Activated CD8-positive, alpha-beta memory T cell treated with anti-CD3 and anti-CD28 coated beads, Interleukin-2, amount 50 U/mL, for 1 hour (primary cell): ENCODE data around the gene PARVB.

Source experiments
- DNase-seq: peaks from one replicate; pipeline ENCODE4 v3.0.0-alpha.2; 2020; ENCODE audit errors: extremely low read depth

The PARVB gene

DNA sequence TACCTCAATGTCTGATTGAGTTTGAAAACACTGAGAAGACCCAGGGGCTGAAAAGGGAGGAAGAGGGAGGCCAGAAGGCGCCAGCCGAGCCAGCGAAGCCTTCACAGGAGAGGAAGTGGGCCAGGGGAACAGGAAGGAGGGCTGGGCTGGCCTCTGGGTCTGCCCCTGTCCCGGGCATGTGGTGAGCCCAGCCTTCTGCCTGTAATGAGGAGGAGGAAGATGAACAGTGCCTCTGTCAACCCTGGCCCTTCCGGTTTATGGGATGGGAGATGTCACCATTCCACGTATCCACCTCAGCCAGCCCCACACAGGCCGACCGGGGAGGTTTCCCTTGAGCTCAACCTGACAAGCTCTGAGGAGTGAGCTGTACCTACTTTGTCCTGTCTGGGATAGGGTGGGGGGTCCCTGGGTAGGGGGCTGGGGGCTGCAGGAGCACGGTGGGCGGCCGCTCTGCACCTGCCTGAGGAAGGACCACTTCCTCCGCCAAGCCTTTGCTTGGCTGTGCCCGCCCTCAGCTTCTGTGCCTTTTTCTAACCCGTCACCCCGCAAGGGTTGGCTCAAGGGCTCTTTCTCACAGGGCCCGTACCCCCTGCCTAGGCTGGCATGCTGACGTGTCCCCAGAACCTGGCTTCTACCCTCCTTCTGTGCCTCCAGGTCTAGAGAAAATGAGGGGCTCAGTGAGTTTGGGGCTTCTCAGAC lies 158.6 kb downstream of the PARVB start:
- DNase-seq, result no peak

DNA sequence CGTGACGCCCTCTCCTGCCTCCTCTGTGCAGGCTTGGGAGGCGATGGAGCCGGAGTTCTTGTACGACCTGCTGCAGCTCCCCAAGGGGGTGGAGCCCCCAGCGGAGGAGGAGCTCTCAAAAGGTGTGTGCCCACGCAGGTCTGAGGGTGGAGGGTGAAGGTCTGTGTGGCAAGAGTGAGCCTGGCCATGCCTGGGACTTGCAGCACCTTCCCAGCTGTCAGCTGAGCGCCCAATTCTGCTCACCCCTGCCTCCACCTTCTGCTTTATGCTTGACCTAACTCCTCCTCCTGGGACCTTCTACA lies 159.1 kb downstream of the PARVB start:
- DNase-seq, result no peak

GRCh38 chr22:44184006-44184405 lies 159.9 kb downstream of the PARVB start:
- no peak for DNase-seq

- DNase-seq, result no peak
These were observed 161.4 kb downstream of the PARVB start for GRCh38 chr22:44185237-44186120.

DNA sequence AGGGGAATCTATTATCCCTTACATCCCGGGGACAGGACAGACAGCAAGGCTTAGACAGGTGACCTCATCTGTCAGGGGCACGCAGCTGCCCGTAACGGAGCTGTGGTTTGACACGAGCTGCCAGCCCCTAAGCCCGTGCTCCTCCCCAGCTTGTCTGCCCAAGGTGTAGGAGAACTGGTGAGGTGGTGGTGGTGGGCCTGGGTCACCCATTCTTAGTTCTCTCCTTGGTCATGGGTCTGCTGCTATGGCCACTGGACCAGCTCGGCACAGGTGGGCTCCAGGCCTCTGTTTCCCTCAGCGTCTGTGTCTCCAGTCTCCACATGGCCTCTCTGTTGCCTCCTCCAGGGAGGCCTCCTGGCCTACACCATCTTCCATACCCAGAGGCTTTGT lies 162.0 kb downstream of the PARVB start:
- no peak for DNase-seq

DNA sequence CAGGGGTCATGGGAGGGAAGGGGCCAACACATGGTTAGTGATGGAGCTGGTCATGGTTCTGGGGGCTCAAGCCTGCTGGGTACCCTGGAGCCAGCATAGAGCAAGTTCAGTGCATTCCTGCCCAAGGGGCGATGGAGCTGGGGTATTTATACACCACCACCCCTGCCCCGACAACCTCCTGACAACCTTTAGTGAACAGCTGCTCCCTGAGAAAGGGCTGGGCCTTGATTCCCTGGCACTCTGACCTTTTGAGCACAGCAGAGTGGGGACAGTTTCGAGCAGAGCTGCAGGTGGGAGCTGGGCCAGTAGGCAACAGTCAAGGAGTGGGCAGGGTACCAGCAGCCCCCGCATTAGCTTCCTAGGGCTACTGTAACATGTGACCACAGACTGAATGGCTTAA lies 162.6 kb downstream of the PARVB start:
- DNase-seq, result no peak

- no peak for DNase-seq
These were observed 163.6 kb downstream of the PARVB start for GRCh38 chr22:44187652-44188230.

DNA sequence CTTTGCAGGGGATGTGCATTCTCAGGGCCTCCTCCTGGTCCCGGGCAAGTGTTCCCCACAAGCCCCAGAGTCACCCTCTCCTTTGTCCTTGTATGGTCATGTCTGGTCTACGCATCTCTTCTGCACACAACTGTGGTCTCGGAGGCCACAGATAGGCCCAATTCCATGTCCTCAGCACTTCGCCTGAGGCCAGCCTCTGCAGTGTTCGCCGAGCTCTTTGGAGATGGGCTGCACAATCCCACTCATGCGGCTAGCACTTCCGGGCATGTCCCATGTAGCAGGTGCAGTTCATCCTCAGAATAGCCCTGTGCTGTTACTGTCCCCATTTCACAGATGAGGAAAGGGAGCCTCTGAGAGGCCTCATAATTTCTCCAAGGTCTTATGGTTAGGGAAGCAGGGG lies 164.2 kb downstream of the PARVB start:
- no peak for DNase-seq

GRCh38 chr22:44188986-44189630 lies 165.0 kb downstream of the PARVB start:
- DNase-seq, result no peak

GRCh38 chr22:44190381-44190976 lies 166.4 kb downstream of the PARVB start:
- no peak for DNase-seq

GRCh38 chr22:44191036-44191454 lies 166.9 kb downstream of the PARVB start:
- DNase-seq, result no peak

- DNase-seq, result no peak
These were observed 168.2 kb downstream of the PARVB start for GRCh38 chr22:44192098-44192815.

- no peak for DNase-seq
These were observed 168.9 kb downstream of the PARVB start for GRCh38 chr22:44192816-44193534.

DNA sequence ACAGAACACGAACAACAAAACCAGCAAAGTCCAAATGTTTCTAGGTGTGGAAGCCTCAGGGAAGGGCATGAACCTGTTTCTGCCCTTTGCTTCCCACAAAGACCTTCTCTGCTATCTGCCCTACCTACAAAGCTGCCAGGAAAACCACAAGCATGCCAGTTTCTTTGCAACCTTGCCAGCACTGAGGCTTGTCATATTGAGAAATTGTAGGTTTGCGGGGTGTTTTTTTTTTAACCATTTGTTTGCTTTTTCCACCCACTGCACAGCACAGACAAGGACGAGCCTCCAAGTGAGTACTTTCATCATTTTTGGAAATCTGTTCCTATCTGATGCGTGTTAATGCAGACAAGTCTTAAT lies 169.4 kb downstream of the PARVB start:
- DNase-seq, result no peak

- DNase-seq, result no peak
These were observed 170.5 kb downstream of the PARVB start for GRCh38 chr22:44194569-44194968.

GRCh38 chr22:44195189-44195871 lies 171.2 kb downstream of the PARVB start:
- DNase-seq, result no peak

- DNase-seq, result no peak
These were observed 172.1 kb downstream of the PARVB start for GRCh38 chr22:44196241-44196640.

- DNase-seq, result no peak
These were observed 172.6 kb downstream of the PARVB start for GRCh38 chr22:44196731-44197131.

DNA sequence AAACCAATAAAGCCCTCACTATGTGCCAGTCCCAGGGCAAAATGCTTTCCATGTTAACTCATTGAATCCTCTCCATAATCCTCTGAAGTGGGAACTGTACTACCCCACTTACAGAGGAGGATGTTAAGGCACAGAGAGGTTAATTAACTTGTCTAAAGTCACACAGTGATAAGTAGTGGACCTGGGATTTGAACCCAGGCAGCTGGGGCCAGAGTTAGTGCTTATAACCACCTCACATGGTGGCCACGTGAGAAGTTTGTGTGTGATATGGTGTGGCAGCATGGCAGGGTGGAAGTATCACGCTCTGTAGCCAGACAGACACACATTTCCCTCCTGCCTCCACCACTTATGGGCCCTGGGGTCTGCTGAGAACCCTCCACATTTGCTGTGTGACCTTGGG lies 173.2 kb downstream of the PARVB start:
- no peak for DNase-seq

GRCh38 chr22:44199164-44199563 lies 175.1 kb downstream of the PARVB start:
- no peak for DNase-seq
